CMK (cell line): ENCODE measurements around the gene PARP14.
"Not testable (repeated sequence)": the region's sequence is repeated elsewhere in the genome, so short reads cannot be mapped to it uniquely, and the experiment has no call there.

Experiments used
- DNase-seq: peaks from one replicate; pipeline ENCODE4 v3.0.0-alpha.2; 2010; ENCODE audit warnings: low read depth

Gene PARP14

DNA sequence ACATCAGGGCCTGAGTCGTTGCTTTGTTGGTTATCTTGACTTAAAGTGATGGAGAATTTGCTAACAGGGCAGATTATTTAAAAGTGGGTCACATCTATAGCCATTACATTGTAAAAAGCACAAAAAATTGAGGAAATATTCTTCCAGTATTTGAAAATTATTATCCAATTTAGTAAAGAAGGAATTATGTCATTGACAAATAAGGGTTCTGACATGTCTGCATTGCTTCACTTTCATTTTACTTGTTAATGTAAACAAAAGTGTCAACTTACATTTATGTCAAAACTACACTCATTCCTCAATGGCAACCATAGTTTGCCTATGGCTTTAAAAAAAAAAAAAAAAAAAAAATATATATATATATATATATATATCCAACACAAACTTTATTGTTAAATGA, 3.4 kb upstream of the PARP14 start:
- no peak for DNase-seq

DNA sequence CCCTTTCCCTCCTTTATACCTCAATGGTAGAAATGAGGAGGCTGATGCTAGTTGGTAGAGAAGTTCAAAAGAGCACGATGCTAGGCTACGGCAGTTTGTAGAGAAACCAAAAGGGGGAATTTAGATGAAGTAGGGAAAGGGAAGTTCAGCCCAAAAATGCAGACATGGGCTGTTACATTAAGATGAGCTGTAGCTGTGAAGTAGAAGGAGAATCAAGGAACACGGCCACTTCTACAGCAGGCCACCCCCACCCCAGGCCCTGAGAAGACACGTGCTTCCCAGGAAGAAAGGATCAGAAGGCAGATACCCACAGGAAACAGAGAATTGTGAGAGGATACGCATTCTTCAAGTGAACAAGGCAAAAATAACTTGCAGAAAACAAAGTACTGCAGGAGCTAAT, 2.1 kb upstream of the PARP14 start:
- DNase-seq: no peak

DNA sequence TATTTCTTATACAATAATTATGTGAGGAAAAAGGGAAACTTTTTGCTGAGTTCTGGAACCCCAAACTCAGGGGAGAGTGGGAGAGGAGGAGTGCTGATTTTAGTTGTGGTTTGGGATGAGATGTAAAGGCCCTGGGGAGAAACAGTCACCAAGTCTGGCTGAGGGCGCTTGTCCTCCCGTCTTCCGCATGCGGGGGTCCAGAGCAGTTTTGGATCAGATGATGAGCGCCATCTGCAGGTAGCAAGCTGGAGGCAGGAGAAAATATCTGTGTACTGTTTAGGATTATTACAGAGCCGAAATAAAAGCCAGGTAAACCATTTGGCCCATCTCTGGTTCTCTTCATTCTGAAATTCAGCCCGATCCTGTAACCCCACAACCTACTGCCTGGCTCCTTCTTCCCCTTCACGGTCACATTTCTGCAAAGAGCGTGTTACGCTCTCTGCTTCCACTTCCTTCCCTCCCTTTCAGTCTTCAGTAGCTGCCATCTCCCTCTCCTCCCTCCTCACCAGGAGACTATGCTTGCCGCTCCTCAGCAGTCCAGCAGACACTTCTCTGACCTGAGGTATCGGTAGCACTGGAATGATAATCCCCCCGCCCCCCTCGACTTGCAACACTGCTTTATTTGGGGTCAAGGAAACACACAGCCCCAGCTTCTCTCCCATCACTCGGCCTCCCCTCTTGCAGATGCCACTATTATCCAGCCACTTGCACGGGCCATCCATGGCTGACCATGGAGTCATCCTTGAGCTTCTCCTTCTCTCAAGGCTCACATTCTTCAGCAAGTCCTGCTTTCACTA, 1.4 kb upstream of the PARP14 start:
- DNase-seq: no peak

DNA sequence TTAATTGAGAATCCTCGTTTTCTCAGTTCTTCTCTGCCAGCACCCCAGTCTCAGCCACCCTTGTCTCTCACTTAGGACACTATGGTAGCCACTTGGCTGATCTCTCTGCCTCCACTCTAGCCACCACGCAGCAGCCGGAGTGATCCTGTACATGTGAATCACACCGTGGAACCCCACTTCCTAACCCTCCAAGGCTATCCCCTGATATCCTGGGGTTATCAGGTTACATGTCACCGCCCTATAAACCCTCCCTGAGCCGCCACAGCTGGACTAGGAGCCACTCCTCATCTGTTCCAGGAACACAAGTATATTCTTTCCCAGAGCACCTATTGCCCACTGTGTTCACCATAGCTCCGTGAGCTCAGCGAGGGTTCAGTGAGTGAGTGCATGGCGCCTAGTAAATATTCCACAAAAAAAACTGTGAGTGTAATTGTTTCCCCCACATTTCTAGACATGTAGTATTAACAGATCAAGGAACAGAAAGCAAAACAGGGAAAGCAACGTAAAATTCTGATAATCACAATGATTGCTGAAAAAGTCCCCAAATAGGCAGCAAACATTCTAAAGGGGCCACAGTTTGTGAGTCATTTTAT, 661 bp upstream of the PARP14 start:
- no peak for DNase-seq

DNA sequence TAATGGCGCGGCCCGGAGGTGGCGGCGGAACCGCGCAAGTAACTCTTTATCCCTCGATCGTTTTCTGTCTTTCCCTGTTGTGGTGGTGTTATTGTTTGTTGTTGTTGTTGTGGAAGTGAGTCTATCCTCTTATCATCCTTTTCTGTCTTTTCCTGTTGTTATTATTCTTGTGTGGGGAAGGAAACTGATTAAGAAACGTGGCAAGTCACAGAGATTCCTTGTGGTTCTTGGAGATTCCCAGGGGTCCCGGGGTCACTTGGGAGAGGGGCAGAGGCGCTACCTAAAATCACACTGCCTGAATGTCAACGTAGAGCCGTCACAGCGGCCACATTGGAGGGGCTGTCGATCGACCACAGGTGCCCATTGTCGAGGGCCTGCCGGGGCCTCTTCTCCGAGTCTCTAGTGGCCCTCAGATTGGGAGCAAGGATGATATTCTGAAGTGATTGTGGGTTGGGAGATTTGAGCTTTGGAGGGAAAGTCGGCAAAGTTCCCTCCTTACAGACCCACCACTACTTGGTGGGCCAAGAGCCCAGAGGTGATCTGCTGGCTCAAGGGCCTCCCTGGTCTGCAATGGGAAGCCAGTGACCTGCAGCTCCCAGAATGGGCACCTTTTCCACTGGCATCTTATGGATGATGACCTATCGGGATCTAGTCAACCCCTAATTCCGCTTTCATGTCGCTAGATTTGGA, 790 bp downstream of the PARP14 start:
- no peak for DNase-seq

DNA sequence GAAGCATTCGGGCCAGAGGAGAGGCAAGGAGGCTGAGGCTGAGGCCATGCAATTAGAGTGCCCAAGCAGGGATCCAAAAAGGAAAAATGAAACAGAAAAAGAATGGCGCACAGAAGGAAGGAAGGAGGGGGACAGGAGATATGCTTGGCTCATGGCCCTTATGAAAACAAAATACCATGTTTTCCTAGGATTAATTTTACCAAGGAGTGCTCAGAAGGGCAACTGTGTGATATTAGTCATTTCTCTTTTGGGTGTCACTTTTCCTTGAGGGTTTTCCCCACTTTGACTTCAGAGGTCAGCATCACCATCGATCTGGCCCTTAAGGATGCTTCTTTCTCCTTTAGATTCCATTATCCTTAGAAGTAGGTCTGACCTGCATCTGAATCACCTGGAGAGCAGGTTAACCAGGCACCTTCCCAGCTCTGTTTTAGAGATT, 1.4 kb downstream of the PARP14 start:
- DNase-seq: no peak

DNA sequence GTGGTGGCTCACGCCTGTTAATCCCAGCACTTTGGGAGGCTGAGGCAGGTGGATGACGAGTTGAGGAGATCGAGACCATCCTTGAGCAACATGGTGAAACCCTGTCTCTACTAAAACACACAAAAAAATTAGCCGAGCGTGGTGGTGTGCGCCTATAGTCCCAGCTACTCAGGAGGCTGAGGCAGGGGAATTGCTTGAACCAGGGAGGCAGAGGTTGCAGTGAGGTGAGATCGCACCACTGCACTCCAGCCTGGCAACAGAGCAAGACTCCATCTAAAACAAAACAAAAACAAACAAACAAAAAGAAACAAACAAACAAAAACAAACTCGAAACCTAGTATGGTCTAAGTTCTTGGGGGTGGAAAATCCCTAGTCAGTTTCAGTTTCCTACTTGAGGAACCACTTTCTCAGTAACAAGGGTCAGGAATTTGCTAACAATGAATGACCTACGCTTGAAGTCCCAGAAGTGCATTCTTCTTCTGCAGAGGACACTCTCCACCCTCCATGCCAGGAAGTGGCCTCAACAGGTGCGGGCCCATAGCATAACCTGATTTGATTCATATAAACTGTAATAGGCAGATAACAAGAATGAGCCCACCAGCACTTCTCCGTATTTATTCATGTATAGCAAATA, 2.3 kb downstream of the PARP14 start:
- DNase-seq: not testable (repeated sequence)

DNA sequence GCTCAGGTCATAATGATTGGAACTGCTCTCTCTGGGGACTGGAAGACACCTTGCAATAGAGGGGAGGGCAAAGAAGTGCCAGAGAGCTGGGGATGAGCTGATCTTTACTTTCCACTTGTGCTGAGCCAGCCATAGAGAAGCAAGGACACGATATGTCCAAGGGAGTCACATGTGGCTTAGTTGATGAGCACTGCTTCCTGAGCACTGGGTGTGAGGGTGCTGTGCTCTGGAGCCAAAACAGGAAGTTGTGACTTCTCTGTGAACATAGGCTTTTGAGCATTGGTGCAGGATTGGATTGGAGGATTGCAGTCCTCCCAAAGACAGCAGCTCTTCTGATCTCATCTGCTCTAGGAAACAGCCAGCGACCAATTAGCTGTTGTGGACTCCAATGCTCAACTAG, 6.7 kb downstream of the PARP14 start:
- no peak for DNase-seq

DNA sequence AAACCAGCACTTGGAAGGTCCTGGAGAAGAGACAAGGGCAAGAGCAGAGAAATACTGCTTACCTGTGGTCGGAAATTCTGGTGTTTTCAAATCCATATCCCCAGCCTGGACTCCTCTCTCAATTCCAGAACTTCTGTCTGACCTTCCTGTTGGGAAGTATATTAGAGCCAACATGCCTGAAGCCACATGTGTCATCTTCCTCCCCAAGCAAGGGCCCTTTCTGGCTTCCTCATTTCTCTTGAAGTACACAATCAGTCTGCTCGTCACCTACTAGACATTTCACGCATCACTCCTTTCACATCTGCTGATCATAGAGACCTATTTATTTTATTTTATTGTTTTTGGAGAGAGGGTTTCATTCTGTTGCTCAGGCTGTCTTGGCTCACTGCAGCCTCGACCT, 8.4 kb downstream of the PARP14 start:
- DNase-seq: no peak

DNA sequence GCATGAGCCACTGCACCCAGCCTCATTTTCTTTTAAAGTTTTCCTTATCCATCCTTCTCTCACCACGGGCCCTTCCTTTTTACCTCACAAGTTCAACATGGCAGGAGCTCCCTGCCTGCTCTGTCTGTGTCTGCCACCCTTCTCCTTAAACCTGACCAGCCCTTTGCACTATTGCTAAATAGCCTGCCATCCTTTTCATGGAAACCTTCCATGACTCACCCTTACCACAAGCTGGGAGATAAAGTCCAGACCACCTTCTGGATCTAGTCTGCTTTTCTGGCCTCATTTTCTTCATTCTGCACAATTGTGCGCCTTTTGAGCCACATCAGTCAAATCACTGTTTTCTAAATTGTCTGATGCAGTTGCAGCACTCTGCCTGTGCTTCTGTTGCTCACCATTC, 8.9 kb downstream of the PARP14 start:
- no peak for DNase-seq

DNA sequence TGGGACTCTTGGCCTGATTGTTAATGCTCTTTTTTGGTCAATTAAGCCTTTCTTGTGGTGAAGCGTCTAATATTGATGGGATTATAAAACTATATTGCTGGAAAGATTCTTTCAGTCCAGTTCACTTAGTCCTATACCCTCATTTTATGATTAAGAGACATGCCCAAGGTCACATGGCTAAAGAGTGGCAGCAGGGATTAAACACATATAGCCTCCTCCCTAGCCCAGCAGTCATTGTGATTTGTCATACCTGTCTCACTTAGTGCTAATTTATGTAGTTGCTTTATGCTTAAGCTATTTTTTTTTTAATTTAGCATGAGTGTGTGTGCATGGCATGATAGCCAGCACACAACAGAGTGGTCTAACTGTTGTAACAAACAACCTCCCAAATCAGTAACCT, 9.5 kb downstream of the PARP14 start:
- DNase-seq: no peak

DNA sequence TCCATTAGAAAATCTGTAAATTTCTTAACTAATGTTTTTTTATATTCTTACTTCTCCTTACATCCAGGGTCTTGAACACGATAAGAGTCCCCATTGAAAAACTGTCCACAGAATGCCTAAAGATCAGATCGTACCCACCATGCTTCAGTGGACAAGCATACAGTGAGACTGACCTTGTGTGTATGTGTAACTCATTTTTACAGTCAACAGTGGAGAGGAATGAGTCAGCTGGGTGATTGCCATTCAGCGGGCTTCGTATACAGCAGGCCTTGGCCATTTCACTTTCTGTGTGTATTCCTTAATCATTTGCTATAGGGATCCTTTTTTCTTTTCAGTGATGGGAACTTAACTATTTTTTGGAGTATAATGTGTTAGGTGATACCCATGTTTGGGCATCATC, 10.6 kb downstream of the PARP14 start:
- no peak for DNase-seq

DNA sequence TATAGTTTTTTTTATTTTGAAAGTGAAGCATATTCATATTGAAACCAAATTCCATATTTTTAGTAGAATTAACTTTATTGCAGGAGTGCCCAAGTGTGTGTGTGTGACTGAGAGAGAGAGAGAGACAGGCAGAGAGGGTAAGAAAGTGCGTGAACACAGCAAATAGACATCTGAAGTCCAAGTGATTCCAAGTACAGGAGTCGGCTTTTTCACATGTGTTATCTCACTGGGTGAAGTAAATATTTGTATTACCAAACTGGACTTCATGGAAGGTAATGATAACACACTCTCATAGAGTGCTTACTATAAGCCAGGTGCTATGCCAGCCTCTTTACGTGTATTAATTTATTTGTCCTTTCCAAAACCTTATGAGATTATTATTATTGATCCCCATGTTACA, 12.0 kb downstream of the PARP14 start:
- DNase-seq: no peak

DNA sequence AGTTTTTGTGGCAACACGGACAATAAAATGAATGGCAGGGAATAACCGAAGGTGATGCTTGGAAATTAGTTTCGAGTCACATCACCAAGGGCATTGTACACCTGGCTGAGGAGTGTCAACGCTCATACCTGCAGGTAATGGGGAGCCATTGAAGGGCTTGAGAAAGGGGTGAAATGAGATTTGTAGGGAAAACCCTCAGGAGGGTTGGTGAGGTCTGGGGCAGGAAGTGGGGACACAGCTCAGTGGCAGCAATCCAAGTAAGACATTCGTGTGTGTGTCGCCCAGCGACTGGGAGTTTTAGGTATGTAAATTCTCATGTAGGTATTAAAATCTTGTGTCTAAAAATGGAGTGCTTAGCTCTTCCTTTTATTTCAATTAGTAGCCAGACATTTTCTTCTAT, 14.3 kb downstream of the PARP14 start:
- no peak for DNase-seq

DNA sequence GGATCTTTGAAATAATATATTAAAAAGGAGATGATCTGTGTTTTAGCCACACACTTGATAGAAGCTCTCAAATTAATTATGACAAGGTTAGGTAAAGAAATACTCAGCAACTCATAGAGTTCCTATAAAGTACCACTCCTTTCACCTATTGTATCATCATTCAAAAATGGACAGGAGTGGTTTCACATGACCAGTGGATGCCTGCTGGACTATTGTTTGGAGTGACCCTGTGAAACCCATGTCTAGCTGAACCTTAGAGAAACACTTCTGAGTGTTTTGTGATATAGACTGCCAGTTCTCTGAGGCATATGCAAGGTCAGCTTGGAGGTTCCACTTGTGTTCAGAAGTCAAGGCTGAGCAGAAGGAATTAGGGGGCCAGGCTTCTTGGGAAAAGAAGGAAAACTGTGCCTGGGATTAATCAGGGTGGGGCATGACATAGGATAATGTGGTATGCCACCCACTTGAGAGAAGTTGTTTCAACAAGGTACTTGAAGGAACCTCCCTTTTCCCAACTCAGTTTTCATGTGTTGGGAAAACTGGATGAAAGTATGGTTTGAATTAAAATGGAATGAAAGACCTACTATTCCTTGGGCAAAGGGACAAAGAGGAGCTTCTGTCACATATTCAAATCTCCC, 15.4 kb downstream of the PARP14 start:
- DNase-seq: no peak

DNA sequence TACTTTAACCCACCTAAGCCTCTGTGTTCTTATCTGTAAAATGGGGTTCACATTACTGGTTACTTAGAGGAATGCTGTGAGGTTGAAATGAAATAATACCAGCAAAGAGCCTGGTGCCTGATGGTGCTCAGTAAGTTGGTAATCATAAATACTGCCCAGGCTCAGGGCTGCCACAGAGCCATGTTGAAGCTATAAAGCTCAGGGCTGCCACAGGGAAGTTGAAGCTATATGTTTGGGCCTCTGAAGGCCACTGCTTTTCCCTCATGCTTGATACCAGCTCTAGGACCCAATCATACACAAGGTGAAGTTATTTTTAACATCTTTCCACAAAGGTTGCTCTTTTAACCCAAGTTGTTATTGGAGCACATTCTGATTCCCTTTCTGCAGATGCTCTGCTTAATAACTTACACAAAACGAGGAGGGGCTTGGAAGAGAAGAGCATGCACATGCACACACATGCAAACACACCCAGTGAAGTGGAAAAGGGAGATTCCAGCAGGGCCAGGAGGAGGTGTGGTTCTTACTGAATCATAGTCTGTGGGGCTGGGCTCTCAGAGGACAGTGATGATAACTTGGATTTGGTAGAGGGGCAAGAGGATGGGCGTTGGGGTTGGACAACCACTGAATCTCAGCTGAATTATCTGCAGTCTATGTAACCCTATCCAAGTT, 17.4 kb downstream of the PARP14 start:
- no peak for DNase-seq

DNA sequence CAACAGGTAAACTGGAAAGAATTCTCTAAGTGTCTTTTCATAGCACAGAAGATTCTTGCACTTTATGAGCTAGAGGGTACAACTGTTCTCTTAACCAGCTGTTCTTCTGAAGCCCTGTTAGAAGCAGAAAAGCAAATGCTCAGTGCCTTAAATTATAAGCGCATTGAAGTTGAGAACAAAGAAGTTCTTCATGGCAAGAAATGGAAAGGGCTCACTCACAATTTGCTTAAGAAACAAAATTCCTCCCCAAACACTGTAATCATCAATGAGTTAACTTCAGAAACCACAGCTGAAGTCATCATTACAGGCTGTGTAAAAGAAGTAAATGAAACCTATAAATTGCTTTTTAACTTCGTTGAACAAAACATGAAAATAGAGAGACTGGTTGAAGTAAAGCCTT, 19.6 kb downstream of the PARP14 start:
- no peak for DNase-seq

DNA sequence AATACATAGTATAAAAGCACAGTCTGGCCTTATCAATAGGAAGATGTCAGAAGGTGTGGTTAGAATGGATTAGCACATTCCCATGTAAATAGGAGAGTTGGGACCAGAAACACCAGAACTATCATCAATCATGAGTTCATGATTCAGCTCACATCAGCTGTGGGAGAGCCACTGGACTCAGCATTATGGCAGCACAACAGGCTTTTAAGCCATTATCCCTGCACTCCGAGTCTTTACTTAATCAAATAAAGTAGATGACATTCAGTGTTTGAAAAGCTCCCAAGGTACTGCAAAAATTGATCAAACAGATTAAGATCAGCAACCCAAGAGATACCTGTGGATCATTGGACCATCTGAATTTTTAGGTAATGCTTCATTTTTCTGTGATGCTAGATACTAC, 24.7 kb downstream of the PARP14 start:
- DNase-seq: no peak

DNA sequence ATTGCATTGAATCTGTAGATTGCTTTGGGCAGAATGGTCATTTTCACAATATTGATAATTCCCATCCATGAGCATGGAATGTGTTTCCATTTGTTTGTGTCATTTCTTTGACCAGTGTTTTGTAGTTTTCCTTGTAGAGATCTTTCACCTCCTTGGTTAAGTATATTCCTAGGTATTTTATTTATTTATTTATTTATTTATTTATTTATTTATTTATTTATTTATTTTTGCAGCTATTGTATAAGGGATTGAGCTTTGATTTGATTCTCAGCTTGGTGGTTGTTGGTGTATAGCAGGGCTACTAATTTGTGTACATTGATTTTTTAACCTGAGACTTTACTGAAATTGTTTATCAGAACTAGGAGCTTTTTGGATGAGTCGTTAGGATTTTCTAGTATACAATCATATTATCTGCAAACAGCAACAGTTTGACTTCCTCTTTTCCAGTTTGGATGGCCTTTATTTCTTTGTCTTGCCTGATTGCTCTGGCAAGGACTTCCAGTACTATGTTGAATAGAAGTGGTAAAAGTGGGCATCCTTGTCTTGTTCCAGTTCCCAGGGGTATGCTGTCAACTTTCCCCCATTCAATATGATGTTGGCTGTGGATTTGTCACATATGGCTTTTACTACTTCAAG, 30.1 kb downstream of the PARP14 start:
- not testable (repeated sequence) for DNase-seq

DNA sequence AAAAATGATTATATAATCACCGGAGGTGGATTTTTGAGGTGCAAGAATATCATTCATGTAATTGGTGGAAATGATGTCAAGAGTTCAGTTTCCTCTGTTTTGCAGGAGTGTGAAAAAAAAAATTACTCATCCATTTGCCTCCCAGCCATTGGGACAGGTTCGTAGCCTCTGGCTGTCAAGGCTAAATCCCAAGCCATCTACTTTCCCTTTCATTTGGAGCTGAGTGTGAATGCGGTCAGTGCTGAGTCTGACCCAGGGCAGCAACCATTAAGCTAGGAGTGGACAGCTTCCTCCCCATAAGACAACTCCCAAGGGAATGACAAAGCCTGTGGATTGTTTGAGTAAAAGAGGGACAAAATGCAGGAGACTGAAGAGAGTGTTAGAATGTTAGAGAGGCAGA, 33.6 kb downstream of the PARP14 start:
- no peak for DNase-seq

DNA sequence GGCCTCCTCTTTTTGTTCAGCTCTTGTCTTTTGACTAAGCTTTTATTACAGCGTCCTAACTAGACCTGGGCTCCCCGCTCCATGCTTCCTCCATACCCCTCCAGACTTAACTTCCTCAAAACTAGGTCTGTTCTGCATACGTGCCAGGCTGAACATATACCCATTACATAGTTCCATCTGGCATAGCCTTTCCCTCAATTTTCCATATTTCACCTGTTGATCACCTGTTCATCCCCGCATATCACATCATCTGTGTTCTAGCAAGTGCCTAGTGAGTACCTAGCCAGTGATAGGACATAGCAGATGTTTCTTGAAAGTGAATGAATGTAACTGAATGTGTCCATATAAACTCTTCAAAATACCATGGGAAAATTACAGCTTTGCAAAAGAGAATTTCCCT, 36.0 kb downstream of the PARP14 start:
- no peak for DNase-seq
